ENCODE data around the gene DPYSL5. TPM values are rescaled to one million over a fixed set of nuclear protein-coding genes. Genes with fewer than 3 reads are reported as not detected.

DPYSL5 gene
- total RNA-seq, 2 experiments from 2014 or later, result not detected

DNA sequence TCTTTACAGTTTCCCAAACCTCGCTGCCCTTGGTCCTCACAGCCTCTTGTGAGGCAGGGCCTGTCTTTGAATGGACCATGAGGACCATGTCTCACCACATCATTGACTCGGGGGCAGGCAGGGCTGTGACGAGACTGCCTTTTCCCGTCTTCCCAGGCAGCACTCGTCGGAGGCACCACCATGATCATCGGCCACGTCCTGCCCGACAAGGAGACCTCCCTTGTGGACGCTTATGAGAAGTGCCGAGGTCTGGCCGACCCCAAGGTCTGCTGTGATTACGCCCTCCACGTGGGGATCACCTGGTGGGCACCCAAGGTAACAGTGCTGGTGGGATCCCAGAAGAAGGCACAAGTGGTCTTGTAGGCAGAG lies 76.8 kb downstream of the DPYSL5 start:
- TF ChIP-seq, protein P1, sequence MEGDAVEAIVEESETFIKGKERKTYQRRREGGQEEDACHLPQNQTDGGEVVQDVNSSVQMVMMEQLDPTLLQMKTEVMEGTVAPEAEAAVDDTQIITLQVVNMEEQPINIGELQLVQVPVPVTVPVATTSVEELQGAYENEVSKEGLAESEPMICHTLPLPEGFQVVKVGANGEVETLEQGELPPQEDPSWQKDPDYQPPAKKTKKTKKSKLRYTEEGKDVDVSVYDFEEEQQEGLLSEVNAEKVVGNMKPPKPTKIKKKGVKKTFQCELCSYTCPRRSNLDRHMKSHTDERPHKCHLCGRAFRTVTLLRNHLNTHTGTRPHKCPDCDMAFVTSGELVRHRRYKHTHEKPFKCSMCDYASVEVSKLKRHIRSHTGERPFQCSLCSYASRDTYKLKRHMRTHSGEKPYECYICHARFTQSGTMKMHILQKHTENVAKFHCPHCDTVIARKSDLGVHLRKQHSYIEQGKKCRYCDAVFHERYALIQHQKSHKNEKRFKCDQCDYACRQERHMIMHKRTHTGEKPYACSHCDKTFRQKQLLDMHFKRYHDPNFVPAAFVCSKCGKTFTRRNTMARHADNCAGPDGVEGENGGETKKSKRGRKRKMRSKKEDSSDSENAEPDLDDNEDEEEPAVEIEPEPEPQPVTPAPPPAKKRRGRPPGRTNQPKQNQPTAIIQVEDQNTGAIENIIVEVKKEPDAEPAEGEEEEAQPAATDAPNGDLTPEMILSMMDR (IDR thresholded peaks at IDR 0.05), result no peak
- intact Hi-C loops (cut with DNase I, micrococcal nuclease), result loop anchor here in 1 of 2 experiments (5.0 kb wide), 1 partner anchor 317 kb away; no protein-coding TSS in a partner anchor
- ChIA-PET POLR2A (no interaction called here), CTCF (no interaction called here)
- Histone ChIP-seq H3K4me3 (ENCODE audit: low read length) (no peak overlapping the region), H3K9me3 (ENCODE audit: control insufficient read depth in 1 of 2, insufficient read depth in 1 of 2, low read length in 2 of 2) (no peaks in the 10 kb centered on the region), H3K27ac (ENCODE audit: low read depth in 1 of 2, low read length in 2 of 2) (no peak overlapping the region), H3K4me1 (ENCODE audit: insufficient read depth, low read length) (peaks cover 6% of the 10 kb centered on the region), H3K36me3 (ENCODE audit: insufficient read depth, low read length) (no peaks in the 10 kb centered on the region), H3K27me3 (ENCODE audit: control insufficient read depth in 1 of 2, insufficient read depth in 2 of 2, low read length in 2 of 2) (peaks cover 3 to 19% of the 10 kb centered on the region in 2 experiments)
- H3K4me3 Mint-ChIP-seq, result no peak overlapping the region
- H3K36me3 Mint-ChIP-seq (ENCODE audit: low read depth), result no peaks in the 10 kb centered on the region
- H3K27me3 Mint-ChIP-seq, result peaks cover 30% of the 10 kb centered on the region
- peaks cover 9% of the 10 kb centered on the region for H3K4me1 Mint-ChIP-seq (ENCODE audit: low read depth)
- ATAC-seq (ENCODE audit: poor library complexity) (no peak), DNase-seq (no peak)
- H3K27ac Mint-ChIP-seq, result no peak overlapping the region
- no peaks in the 10 kb centered on the region for H3K9me3 Mint-ChIP-seq

DNA sequence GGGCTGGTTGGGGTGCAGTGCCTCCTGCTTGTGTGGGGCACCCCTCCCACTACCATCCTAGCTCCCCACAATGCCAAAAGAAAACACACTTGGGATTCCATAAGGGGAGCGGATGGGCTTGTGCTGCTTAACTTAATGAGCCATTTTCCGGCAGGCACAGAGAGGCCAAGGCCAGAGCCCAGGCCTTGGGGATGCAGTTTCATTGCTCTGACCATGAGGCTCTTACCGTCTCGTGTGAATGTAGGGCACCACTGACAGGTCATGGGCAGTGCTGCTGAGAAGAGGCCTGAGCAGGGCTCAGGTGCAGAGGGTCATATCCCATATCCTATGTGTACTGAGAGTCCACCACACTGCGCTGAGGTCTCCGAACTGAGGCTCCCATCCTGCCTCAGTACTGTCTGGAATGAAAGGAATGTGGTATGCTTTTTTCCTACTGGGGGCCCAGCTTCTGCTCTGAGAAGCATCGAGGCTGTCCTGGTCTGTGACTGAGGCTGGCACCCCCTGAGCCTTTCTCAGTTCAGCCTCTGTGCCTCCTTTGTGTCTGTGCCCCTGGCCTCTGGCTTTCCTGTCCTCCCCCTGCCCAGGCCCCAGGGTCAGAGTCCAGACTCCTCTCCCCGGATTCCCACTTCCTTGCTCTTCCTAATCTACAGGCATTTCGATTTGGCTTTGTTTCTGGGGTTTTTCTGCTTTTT lies 77.3 kb downstream of the DPYSL5 start:
- no peaks in the 10 kb centered on the region for H3K9me3 Mint-ChIP-seq
- no peak overlapping the region for H3K27ac Mint-ChIP-seq
- ATAC-seq (ENCODE audit: poor library complexity), result no peak
- DNase-seq, result no peak
- Histone ChIP-seq H3K27me3 (ENCODE audit: control insufficient read depth in 1 of 2, insufficient read depth in 2 of 2, low read length in 2 of 2) (peaks cover 3 to 19% of the 10 kb centered on the region in 2 experiments), H3K4me1 (ENCODE audit: insufficient read depth, low read length) (peaks cover 6% of the 10 kb centered on the region), H3K9me3 (ENCODE audit: control insufficient read depth in 1 of 2, insufficient read depth in 1 of 2, low read length in 2 of 2) (no peaks in the 10 kb centered on the region), H3K36me3 (ENCODE audit: insufficient read depth, low read length) (no peaks in the 10 kb centered on the region), H3K4me3 (ENCODE audit: low read length) (no peak overlapping the region), H3K27ac (ENCODE audit: low read depth in 1 of 2, low read length in 2 of 2) (no peak overlapping the region)
- TF ChIP-seq, protein P1 (IDR thresholded peaks at IDR 0.05), result no peak
- POLR2A ChIA-PET, result no interaction called here
- H3K27me3 Mint-ChIP-seq, result peaks cover 36% of the 10 kb centered on the region
- H3K4me3 Mint-ChIP-seq, result no peak overlapping the region
- H3K4me1 Mint-ChIP-seq (ENCODE audit: low read depth), result peaks cover 9% of the 10 kb centered on the region
- H3K36me3 Mint-ChIP-seq (ENCODE audit: low read depth), result no peaks in the 10 kb centered on the region
- intact Hi-C loops (cut with DNase I, micrococcal nuclease), result loop anchor here in 1 of 2 experiments (5.0 kb wide), 1 partner anchor 318 kb away; no protein-coding TSS in a partner anchor
- CTCF ChIA-PET, result no interaction called here

DNA sequence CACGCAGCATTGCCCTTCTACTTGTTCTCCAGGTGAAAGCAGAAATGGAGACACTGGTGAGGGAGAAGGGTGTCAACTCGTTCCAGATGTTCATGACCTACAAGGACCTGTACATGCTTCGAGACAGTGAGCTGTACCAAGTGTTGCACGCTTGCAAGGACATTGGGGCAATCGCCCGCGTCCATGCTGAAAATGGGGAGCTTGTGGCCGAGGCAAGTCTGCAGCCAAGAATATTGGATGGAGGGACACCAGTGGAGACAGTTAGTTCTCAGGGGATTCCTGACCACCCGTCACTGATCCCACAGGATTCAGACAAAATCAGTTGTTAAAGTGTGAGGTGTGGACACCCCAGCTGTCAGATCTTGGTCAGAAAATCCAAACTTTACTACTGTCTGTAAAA lies 79.3 kb downstream of the DPYSL5 start:
- Mint-ChIP-seq H3K36me3 (ENCODE audit: low read depth) (no peaks in the 10 kb centered on the region), H3K27me3 (peaks cover 28% of the 10 kb centered on the region), H3K4me1 (ENCODE audit: low read depth) (peaks cover 9% of the 10 kb centered on the region), H3K4me3 (no peak overlapping the region), H3K9me3 (no peaks in the 10 kb centered on the region), H3K27ac (no peak overlapping the region)
- Histone ChIP-seq H3K27me3 (ENCODE audit: control insufficient read depth in 1 of 2, insufficient read depth in 2 of 2, low read length in 2 of 2) (peaks cover 0 to 10% of the 10 kb centered on the region in 2 experiments), H3K4me1 (ENCODE audit: insufficient read depth, low read length) (peaks cover 6% of the 10 kb centered on the region), H3K9me3 (ENCODE audit: control insufficient read depth in 1 of 2, insufficient read depth in 1 of 2, low read length in 2 of 2) (no peaks in the 10 kb centered on the region), H3K27ac (ENCODE audit: low read depth in 1 of 2, low read length in 2 of 2) (no peak overlapping the region), H3K36me3 (ENCODE audit: insufficient read depth, low read length) (no peaks in the 10 kb centered on the region), H3K4me3 (ENCODE audit: low read length) (no peak overlapping the region)
- TF ChIP-seq, protein P1 (IDR thresholded peaks at IDR 0.05), result no peak
- ATAC-seq (ENCODE audit: poor library complexity) (no peak), DNase-seq (no peak)
- CTCF ChIA-PET, result no interaction called here
- intact Hi-C loops (cut with DNase I, micrococcal nuclease), result loop anchor here in 1 of 2 experiments (5.0 kb wide), 1 partner anchor 320 kb away; no protein-coding TSS in a partner anchor
- POLR2A ChIA-PET, result interaction anchor here (0.9 kb wide), 1 partner anchor 10 kb away, joined by 3 read pairs; no protein-coding TSS in a partner anchor
